Activated CD8-positive, alpha-beta memory T cell treated with anti-CD3 and anti-CD28 coated beads, Interleukin-2, amount 50 U/mL, for 48 hours (primary cell): ENCODE measurements around the gene TBC1D3L.
"Not testable (repeated sequence)": the region's sequence is repeated elsewhere in the genome, so short reads cannot be mapped to it uniquely, and the experiment has no call there.

Experiments used
- DNase-seq: peaks from one replicate; pipeline ENCODE4 v3.0.0-alpha.2; 2020

The TBC1D3L gene

GRCh38 chr17:37988960-37989359, at the start of gene TBC1D3L:
Gene TBC1D3L (minus strand): TSS chr17:37989060. CDS start chr17:37987520, 1,540 bp downstream.
- DNase-seq: not testable (repeated sequence)

DNA sequence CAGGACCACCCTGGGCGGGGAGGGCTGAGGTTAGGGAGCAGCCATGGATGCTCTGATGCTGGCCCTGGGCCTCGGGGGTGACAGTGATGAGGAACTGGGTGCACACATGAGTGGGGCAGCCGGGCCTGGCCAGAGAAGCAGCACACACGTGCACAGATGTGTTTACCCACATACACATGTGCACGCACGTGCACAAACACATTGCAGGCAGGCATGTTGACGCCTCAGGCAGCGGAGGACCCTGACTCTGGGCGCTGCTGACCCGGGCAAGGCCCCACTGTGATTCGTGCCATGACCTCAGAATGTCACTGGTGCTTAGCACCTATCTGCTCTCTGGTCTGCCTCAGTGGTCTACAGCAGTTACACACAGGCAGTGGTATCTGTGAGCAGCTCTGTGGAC, 14.8 kb upstream of the TBC1D3L start, which contains the start of gene TBC1D3D:
Gene TBC1D3D, plus strand, starts transcription at position 301 of the 400 bp plus-strand sequence. CDS start 1,585 bp downstream, outside the sequence.
- not testable (repeated sequence) for DNase-seq
